Left ventricle myocardium inferior (tissue), 1 donor: ENCODE results near the gene SNX1. TPM values are rescaled to one million over a fixed set of nuclear protein-coding genes. Genes with fewer than 3 reads are reported as not detected.
"Not testable (repeated sequence)": the region's sequence is repeated elsewhere in the genome, so short reads cannot be mapped to it uniquely, and the experiment has no call there.

Experiments
- DNase-seq: peaks from one replicate; pipeline ENCODE4 v3.0.0-alpha.2; 2020
- H3K27ac ChIP-seq: fragments of 200-600 bp; replicated peaks from 2 replicates; pipeline ENCODE4 v1.8.0; 2021
- H3K27me3 ChIP-seq: fragments of 200-600 bp; 2 replicates; pipeline ENCODE4 v1.8.0; 2021; ENCODE audit warnings: low read depth
- H3K36me3 ChIP-seq: fragments of 200-600 bp; 2 replicates; pipeline ENCODE4 v1.8.0; 2021
- H3K4me1 ChIP-seq: fragments of 200-600 bp; 2 replicates; pipeline ENCODE4 v1.8.0; 2021
- H3K4me3 ChIP-seq: fragments of 200-600 bp; 2 replicates; pipeline ENCODE4 v1.8.0; 2021; ENCODE audit warnings: mild to moderate bottlenecking, moderate library complexity
- H3K9me3 ChIP-seq: fragments of 200-600 bp; replicated peaks from 2 replicates; pipeline ENCODE4 v1.8.0; 2021
- CTCF ChIP-seq: fragments of 200-600 bp; IDR thresholded peaks from 2 replicates; pipeline ENCODE4 v1.8.0; 2021; ENCODE audit warnings: antibody characterized with exemption, mild to moderate bottlenecking, borderline replicate concordance
- intact Hi-C: fragments of 100-400 bp; cut with micrococcal nuclease; formaldehyde crosslinking; loops from one replicate; pipeline ENCODE4 v1.11.0; 2022
- total RNA-seq: library from RNA; stranded (reverse); fragmentation: NEBNext Ultra II Directional; extraction: Animal tissue kit (Norgen Biotek cat#: 25700); gene quantifications from one replicate; pipeline ENCODE4 v1.2.1, GENCODE V29; 2021
- donor health status: DM: no; HTN: yes; CAD: no; lungs with severe emphysema.

The SNX1 gene
- total RNA-seq, 1 donor from 2014 or later = 72.1 TPM

GRCh38 chr15:64051093-64051402 is 44.7 kb upstream of the SNX1 start:
- Histone ChIP-seq H3K27ac (no peak overlapping the region), H3K9me3 (no peaks in the 10 kb centered on the region), H3K27me3 (no peaks in the 10 kb centered on the region), H3K36me3 (no peaks in the 10 kb centered on the region), H3K4me3 (no peak overlapping the region), H3K4me1 (peaks cover 18% of the 10 kb centered on the region)
- DNase-seq = no peak
- intact Hi-C loops = no loop called here
- no peak for TF ChIP-seq CTCF

GRCh38 chr15:64051407-64052259 is 44.1 kb upstream of the SNX1 start:
- H3K4me3 ChIP-seq = no peak overlapping the region
- peaks cover 16% of the 10 kb centered on the region for H3K4me1 ChIP-seq
- intact Hi-C loops = no loop called here
- no peak for DNase-seq
- no peaks in the 10 kb centered on the region for H3K9me3 ChIP-seq
- H3K27me3 ChIP-seq = no peaks in the 10 kb centered on the region
- no peak overlapping the region for H3K27ac ChIP-seq
- H3K36me3 ChIP-seq = no peaks in the 10 kb centered on the region
- TF ChIP-seq CTCF = no peak

- no peaks in the 10 kb centered on the region for H3K36me3 ChIP-seq
- no peak overlapping the region for H3K27ac ChIP-seq
- H3K9me3 ChIP-seq = no peaks in the 10 kb centered on the region
- intact Hi-C loops = no loop called here
- no peak overlapping the region for H3K4me3 ChIP-seq
- no peaks in the 10 kb centered on the region for H3K27me3 ChIP-seq
- no peak for TF ChIP-seq CTCF
- DNase-seq = no peak
- H3K4me1 ChIP-seq = peaks cover 7% of the 10 kb centered on the region
Observed at GRCh38 chr15:64052925-64053491, 42.8 kb upstream of the SNX1 start.

GRCh38 chr15:64053674-64054073 is 42.1 kb upstream of the SNX1 start:
- H3K27ac ChIP-seq, H3K36me3 ChIP-seq, DNase-seq, H3K4me3 ChIP-seq, H3K9me3 ChIP-seq, H3K4me1 ChIP-seq, intact Hi-C loops, H3K27me3 ChIP-seq: not testable (repeated sequence)

GRCh38 chr15:64058279-64058678 is 37.5 kb upstream of the SNX1 start:
- Histone ChIP-seq H3K4me1 (no peaks in the 10 kb centered on the region), H3K36me3 (no peaks in the 10 kb centered on the region), H3K9me3 (no peaks in the 10 kb centered on the region), H3K4me3 (no peak overlapping the region), H3K27me3 (no peaks in the 10 kb centered on the region), H3K27ac (no peak overlapping the region)
- DNase-seq = no peak
- no peak for TF ChIP-seq CTCF
- intact Hi-C loops = no loop called here

GRCh38 chr15:64059104-64059503 is 36.7 kb upstream of the SNX1 start:
- H3K4me3 ChIP-seq, H3K27me3 ChIP-seq, intact Hi-C loops, H3K4me1 ChIP-seq, H3K9me3 ChIP-seq, DNase-seq, H3K36me3 ChIP-seq, H3K27ac ChIP-seq: not testable (repeated sequence)
